ENCODE measurements around the gene CALU.

CALU gene

DNA sequence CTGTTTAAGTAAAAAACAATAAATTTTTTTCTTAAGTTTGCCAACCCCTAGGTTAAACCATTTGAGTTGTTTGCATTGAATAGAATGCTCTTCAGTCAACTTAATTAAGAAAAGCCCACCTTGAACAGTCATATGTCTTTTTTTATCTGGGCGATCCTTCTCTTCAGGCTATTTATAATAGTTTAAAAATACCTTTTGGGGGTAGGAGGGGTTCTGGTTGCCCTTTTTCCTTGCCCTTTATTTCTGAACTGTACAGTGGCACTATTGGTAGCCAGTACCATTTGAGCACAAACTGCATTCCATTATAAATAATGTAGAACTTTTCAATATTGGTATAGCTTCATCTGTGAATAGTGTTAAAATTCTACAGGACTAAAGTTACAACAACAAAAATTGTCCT is 13.1 kb downstream of the CALU start:
- no peak for DNase-seq (ENCODE audit: low read depth)

DNA sequence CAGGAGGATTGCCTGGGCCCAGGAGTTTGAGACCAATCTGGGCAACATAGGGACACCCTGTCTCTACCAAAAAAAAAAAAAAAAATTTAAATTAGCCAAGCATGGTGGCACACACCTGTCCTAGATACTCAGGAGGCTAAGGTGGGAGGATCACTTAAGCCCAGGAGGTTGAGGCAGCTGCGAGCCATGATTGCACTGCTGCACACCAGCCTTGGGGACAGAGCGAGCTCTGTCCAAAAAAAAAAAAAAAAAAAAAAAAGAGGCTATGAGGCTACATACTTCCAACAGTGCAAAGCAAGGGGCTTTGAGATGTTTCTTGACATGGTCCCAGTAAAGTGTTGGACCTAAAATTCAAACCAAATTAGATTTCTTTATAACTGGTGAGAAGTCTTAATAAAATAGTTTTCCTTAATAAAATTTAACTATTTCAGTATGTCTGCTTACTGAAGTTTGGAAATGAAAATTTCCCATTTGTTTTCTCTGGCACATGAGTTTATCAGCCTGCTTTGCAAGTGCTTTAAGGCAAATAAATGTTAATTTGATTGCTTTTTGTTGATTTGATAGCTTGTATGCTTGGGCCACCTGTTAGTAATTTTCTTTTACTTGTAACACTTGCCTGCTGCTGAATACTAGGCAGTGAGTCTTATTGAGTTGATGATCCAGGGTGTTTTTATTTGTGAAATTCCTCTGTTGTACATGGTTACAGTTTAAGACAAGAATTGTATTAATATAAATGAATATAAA is 16.1 kb downstream of the CALU start:
- no peak for DNase-seq (ENCODE audit: low read depth)

GRCh38 chr7:128755819-128756476 is 16.8 kb downstream of the CALU start:
- no peak for DNase-seq (ENCODE audit: low read depth)

DNA sequence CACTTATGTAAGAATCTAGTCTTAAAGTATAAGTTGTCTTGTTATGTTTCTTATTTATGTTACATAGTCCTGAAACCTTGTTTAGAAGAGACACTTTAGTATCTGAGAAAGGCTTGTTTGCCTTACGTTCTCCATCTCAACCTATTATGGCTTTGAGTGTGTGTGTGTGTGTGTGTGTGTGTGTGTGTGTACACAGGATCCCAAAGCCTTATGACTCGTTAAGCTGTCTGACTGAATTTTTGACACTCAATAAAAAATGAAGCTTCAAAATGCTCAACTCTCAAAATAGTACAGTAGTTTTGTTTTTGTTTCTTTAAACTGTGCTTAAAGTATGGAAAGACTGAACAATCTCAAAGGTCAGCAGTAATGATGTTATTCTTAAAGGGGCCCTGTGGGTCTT is 18.0 kb downstream of the CALU start:
- DNase-seq (ENCODE audit: low read depth): no peak

GRCh38 chr7:128758553-128758952 is 19.4 kb downstream of the CALU start:
- no peak for DNase-seq (ENCODE audit: low read depth)

- no peak for DNase-seq (ENCODE audit: low read depth)
These were observed 20.1 kb downstream of the CALU start for GRCh38 chr7:128759242-128759641.

DNA sequence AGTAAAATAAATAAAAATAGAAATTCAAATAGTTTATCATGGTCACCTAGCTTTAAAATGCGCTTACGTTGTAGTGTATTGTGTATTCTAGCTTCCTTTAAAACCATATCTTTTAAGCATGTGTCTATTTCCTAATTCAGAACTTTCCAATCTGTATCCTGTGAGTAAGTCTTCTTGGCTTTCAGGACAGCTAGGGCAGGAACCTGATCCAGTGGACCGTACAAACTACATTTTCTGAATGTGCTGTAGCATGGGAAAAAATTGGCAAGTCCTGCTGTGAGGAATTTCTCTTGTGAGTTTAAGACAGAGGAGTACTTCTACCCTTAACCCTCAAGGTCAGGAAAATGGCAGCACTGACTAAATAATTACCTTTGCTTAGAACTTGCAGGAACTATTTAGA is 24.4 kb downstream of the CALU start:
- no peak for DNase-seq (ENCODE audit: low read depth)

GRCh38 chr7:128767475-128768110 is 28.4 kb downstream of the CALU start:
- DNase-seq (ENCODE audit: low read depth): no peak

- DNase-seq (ENCODE audit: low read depth): no peak
These were observed 31.1 kb downstream of the CALU start for GRCh38 chr7:128770233-128770632.

- DNase-seq (ENCODE audit: low read depth): no peak
These were observed 34.4 kb downstream of the CALU start for GRCh38 chr7:128773604-128774003.

GRCh38 chr7:128774029-128774689 is 35.0 kb downstream of the CALU start:
- no peak for DNase-seq (ENCODE audit: low read depth)

DNA sequence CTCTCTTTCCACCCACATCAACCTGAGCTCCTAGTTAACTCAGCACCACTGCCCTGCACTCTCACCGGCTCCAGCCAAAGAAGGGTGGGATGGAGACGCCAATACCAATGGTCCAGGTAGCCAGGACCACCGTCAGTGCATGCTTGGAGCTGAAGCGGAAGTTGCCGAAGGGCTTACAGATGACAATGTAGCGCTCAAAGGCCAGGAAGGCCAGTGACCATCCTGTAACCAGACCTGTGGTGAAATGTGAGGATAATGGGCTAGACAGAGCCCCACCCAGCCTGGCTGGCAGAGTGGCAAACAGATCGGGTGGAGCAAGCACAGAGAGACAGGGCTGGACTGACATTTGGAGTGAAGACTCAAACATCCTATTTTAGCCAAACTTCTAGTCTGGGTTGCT is 35.8 kb downstream of the CALU start:
- no peak for DNase-seq (ENCODE audit: low read depth)

DNA sequence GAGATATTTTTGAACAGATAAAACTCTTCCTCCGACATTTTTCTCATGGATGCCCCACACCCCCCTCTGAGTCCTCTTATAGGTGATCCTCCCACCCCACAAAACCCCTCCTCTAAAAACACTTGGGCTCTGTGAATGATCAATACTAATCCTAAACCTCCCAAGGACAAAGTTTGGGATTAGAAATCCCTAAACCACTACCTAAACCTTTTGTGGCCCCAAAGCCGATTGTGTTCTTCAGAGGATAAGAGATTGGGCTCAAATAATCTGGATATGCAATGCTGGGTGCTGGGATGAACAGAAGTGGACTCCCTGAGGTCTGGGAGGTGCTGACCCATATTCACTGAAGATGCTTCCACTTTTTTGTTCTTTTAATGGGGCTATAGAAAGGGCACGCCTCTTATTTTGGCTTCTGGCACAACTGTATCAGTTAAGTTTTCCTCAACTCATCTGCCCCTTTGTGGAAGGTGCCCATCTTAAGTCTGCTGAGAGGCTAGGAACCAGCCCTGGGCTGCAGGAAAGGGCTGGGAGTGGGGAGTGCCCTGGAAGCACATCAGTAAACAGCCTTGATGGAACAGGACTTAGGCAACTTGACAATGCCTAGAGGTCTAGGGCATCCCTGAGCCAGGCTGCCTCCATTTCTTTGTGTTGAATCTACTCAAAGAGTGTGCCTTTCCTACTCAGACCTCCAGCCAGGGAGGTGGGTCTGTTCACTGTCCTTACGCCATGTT is 36.8 kb downstream of the CALU start, which contains the start of gene OPN1SW:
Gene OPN1SW, minus strand, starts transcription at position 51 of the 731 bp plus-strand sequence. Its CDS starts 13 bp downstream, at position 38.
- no peak for DNase-seq (ENCODE audit: low read depth)

DNA sequence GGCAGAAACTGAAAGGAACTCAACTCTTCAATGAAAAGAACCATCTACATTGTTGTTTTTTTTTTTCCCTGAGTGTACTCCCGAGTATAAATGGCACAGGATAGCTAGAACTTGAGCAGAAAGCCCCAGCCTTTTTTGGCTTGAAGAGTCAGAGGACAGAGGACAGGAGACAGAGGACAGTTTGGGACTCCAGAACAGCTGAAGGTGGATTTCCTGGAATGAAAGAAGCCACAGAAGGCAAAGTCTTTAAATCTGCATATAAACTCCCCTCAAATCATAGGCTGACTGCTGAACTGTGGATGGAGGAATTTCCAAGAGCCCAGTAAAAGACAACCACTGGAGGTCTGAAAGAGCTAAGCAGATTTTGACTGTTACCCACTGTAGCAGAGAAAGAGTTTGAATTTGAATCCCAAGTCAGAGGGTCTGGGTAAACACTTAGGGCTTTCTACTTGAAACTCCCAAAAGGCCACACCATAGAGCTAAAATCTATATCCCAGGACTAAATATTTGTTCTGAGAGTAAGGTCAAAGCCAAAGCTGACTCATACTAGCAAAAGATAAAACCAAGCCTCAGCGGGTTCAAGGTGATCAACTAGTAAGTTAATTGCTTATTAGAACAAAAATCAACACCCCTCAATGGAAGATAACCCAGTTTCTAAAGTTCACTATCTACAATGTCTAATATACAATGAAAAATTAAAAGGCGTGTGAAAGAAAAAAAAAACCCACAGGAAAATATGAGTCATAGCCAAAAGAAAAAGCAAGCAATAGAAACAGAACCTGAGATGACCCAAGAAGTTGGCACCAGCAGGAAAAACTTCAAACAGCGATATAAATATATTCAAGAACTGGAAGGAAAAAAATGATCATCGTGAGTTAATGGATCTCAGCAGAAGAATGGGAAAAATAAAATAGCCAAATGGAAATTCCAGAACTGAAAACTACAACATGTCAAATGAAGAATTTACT is 38.3 kb downstream of the CALU start:
- DNase-seq (ENCODE audit: low read depth): no peak

DNA sequence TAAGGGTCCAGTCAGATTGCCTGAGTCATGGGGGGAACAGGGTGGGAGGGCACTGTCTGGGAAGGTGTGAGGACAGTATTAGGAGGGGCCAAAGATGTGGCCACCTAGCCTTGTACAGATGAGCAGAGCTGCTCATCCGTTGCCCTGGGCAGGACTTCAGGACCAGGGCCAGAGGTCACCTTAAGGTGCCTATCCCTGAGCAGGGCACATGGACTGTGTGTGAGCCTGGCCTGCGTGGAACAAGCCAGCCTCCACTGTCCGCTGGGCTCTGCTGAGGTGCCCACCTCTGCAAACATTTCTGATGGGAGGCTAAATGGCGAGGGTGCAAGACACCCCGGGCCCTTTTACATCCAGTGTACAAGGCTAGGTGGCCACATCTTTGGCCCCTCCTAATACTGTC is 39.8 kb downstream of the CALU start:
- no peak for DNase-seq (ENCODE audit: low read depth)

- DNase-seq (ENCODE audit: low read depth): no peak
These were observed 42.0 kb downstream of the CALU start for GRCh38 chr7:128781126-128781525.

GRCh38 chr7:128781851-128782250 is 42.7 kb downstream of the CALU start:
- DNase-seq (ENCODE audit: low read depth): no peak

DNA sequence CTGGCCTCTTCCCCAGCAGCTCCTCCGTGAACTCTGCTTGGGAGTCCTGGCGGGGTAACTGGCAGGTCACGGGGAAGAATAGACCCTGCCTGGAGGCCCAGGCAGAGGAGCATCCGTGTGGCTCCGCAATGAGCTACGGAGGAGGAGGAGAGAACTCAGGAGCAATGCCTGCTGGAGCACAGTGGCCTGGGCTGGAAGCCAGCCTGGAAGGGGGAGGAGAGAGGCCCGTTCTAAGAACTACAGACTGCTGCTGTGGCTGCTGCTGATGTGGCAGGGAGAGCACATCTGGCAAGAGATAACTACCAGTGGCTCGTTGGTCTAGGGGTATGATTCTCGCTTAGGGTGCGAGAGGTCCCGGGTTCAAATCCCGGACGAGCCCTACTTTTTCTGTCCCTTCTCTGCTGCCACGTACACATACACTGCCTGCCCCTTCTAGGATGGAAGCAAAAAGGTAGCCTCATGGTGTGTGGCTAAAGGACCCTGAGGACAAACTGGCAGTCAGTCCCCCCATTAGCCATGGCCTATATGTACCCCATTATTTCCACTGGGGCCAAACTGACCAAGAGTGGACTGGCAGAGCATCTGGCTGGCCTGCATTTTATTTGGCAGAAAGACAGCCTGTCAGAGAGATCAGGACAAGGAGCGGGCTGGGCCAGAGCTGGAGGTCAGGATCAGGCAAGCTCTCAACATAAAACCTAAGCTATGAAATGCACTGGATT is 44.1 kb downstream of the CALU start:
- DNase-seq (ENCODE audit: low read depth): no peak

DNA sequence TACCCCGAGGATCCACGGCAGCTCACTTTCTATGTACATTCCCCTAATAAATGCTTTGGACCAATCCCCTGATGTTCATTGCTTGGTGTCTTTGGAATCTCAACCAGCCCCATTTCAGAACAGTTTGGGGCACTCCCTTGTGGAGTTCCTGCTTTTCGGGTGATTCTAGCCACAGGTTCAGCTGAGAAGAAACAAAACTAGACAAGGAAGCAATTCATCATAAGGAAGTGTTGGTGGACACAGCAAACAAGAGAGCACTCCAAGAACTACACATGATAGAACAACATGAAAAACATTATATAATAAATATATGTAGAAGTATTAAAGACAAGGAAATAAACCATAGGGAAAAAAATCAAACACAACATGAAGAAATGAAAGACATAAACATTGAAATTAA is 46.6 kb downstream of the CALU start:
- no peak for DNase-seq (ENCODE audit: low read depth)

Measured in activated T-cell treated with anti-CD3 and anti-CD28 coated beads for 1 hour (primary cell).